OCI-LY3 (cell line): Measurements from ENCODE around the gene SLC7A6OS.

Source experiments
- H2AFZ ChIP-seq: fragments of 200-600, 300-600 bp; shearing (Covaris generic); 2 replicates; pipeline ENCODE4 v1.6.0; 2014; ENCODE audit warnings: antibody characterized with exemption, low read depth, low read length
- H3K27ac ChIP-seq: fragments of 200-600, 300-600 bp; sonication (generic); 2 replicates; pipeline ENCODE4 v1.5.1; 2014; ENCODE audit warnings: mild to moderate bottlenecking, low read length, moderate library complexity, mixed read lengths
- H3K27me3 ChIP-seq: fragments of 200-600, 300-600 bp; sonication (generic); 2 replicates; pipeline ENCODE4 v1.6.1; 2014; ENCODE audit warnings: low read depth, low read length, mixed read lengths
- H3K36me3 ChIP-seq: fragments of 200-600, 300-600 bp; sonication (generic); replicated peaks from 2 replicates; pipeline ENCODE3; 2014; ENCODE audit warnings: low read depth, low read length, mixed read lengths
- H3K4me1 ChIP-seq: fragments of 300-600, 200-600 bp; sonication (generic); 2 replicates; pipeline ENCODE4 v1.6.1; 2014; ENCODE audit warnings: low read length, mixed read lengths
- H3K4me2 ChIP-seq: fragments of 200-600, 300-600 bp; sonication (generic); 2 replicates; pipeline ENCODE4 v1.6.1; 2014; ENCODE audit warnings: low read length, mixed read lengths
- H3K4me3 ChIP-seq: fragments of 300-600, 200-600 bp; sonication (generic); 2 replicates; pipeline ENCODE4 v1.5.1; 2014; ENCODE audit warnings: antibody characterized with exemption, mild to moderate bottlenecking, low read length, moderate library complexity
- H3K79me2 ChIP-seq: fragments of 300-600, 200-600 bp; shearing (Covaris generic); 2 replicates; pipeline ENCODE4 v1.6.1; 2014; ENCODE audit warnings: mild to moderate bottlenecking, low read length, mixed read lengths
- H3K9ac ChIP-seq: fragments of 300-600, 200-600 bp; shearing (Covaris generic); 2 replicates; pipeline ENCODE4 v1.6.0; 2014; ENCODE audit warnings: mild to moderate bottlenecking, low read length, moderate library complexity
- H3K9me3 ChIP-seq: fragments of 200-600, 300-600 bp; shearing (Covaris generic); 2 replicates; pipeline ENCODE4 v1.6.1; 2014; ENCODE audit warnings: low read length, mixed read lengths; ENCODE audit not compliant: insufficient read depth
- H4K20me1 ChIP-seq: fragments of 200-600, 300-600 bp; sonication (generic); 2 replicates; pipeline ENCODE4 v1.6.1; 2016; ENCODE audit warnings: low read length, mixed read lengths; ENCODE audit not compliant: insufficient read depth
- EZH2phosphoT487 ChIP-seq: fragments of 200-600 bp; shearing (Covaris generic); IDR thresholded peaks from 2 replicates; pipeline ENCODE4 v1.6.1; 2018; ENCODE audit warnings: antibody characterized with exemption, mixed run types, low read depth
- TF ChIP-seq, protein P1 (sequence below): fragments of 200-600, 300-600 bp; sonication (generic); IDR thresholded peaks from 2 replicates; pipeline ENCODE4 v1.5.1; 2014; ENCODE audit warnings: antibody characterized with exemption, low read length, low read depth

Gene SLC7A6OS

DNA sequence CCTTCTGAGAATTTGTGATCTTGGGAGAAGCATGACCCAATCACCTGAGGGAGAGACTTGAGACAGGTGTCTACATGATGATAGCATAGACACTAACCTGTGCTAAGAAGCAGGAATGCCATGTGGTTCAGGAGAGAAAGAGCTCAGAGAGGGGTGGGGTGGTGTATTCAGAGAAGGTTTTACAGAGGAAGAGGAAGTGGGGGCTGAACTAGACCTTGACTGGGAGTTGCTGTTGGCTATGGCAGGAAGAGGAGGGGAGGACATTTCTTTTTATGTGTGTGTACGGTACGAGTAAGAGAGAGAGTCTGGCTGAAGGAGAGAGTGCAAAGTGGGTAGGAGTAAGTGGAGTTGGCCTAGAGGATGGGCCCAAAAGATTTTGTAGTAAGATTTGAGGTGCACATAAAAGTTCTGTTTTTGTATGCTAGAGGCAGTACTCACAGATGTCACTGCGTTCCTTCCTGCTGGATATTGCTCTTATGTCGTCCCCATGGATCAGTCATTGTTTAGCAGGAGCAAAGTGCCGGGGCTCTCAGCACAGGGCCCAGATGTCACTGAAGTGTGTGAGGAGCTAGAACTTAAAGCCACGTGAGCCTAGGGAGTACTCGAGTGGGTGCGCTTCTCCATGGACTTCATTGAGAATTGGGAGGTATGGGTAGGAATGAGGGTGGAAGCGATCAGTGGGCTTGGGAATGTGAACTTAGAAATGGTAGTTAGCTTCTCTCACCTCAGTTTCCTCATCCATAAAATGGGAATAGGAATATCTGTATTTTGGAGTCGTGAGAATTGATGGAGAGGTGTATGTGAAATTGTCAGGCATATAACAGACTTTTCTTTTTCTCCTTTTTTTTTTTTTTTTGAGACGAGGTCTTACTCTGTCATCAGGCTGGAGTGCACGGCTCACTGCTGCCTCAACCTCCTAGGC is 24.3 kb downstream of the SLC7A6OS start:
- Histone ChIP-seq H3K27me3 (no peaks in the 10 kb centered on the region), H3K27ac (no peak overlapping the region), H3K9ac (no peak overlapping the region), H4K20me1 (peaks cover 18% of the 10 kb centered on the region), H3K79me2 (peaks cover 25% of the 10 kb centered on the region), H3K4me1 (peaks cover 55% of the 10 kb centered on the region), H3K36me3 (peaks cover 39% of the 10 kb centered on the region), H2AFZ (no peak overlapping the region), H3K4me3 (no peak overlapping the region), H3K4me2 (peak overlapping the region; percentile 15), H3K9me3 (no peaks in the 10 kb centered on the region)
- TF ChIP-seq, protein P1, sequence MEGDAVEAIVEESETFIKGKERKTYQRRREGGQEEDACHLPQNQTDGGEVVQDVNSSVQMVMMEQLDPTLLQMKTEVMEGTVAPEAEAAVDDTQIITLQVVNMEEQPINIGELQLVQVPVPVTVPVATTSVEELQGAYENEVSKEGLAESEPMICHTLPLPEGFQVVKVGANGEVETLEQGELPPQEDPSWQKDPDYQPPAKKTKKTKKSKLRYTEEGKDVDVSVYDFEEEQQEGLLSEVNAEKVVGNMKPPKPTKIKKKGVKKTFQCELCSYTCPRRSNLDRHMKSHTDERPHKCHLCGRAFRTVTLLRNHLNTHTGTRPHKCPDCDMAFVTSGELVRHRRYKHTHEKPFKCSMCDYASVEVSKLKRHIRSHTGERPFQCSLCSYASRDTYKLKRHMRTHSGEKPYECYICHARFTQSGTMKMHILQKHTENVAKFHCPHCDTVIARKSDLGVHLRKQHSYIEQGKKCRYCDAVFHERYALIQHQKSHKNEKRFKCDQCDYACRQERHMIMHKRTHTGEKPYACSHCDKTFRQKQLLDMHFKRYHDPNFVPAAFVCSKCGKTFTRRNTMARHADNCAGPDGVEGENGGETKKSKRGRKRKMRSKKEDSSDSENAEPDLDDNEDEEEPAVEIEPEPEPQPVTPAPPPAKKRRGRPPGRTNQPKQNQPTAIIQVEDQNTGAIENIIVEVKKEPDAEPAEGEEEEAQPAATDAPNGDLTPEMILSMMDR, result no peak
- TF ChIP-seq EZH2phosphoT487, result no peak

DNA sequence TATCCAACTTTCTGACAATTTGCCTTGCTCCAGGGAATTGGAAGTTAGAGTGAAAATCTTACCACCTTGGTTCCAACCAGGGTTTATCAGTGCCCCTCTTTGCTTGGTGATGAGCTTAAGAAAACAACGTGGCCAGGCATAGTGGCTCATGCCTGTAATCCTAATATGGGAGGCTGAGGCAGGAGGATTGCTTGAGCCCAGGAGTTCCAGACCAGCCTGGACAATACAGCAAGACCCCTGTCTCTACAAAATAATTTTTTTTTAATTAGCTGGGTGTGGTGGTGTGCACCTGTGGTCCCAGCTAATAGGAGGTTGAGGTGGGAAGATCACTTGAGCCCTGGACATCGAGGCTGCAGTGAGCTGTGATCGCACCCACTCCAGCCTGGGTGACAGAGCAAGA is 25.1 kb downstream of the SLC7A6OS start:
- Histone ChIP-seq H3K4me3 (no peak overlapping the region), H4K20me1 (peaks cover 18% of the 10 kb centered on the region), H3K4me1 (peaks cover 55% of the 10 kb centered on the region), H3K79me2 (peaks cover 25% of the 10 kb centered on the region), H3K4me2 (peak overlapping the region; percentile 96), H3K9me3 (no peaks in the 10 kb centered on the region), H2AFZ (no peak overlapping the region), H3K27me3 (no peaks in the 10 kb centered on the region), H3K27ac (no peak overlapping the region), H3K9ac (no peak overlapping the region), H3K36me3 (peaks cover 31% of the 10 kb centered on the region)
- TF ChIP-seq, protein P1, result no peak
- no peak for TF ChIP-seq EZH2phosphoT487

DNA sequence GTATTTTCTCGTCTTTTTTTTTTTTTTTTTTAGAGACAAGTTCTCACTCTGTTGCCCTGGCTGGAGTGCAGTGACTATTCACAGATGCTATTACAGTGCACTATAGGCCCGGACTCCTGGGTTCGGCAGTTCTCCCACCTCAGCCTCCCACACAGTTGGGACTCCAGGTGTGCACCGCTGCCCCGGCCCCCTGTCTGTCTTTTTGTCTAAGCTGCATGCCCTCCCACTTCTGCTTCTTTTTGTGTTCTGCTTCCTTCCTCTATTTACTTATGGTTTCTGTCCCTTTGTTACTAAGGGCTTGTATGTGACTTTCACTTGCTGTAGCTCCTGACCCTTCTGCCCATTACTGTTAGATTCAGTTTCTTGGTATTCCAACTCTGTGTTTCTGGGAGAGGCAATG is 25.9 kb downstream of the SLC7A6OS start:
- TF ChIP-seq EZH2phosphoT487, result no peak
- TF ChIP-seq, protein P1, result no peak
- Histone ChIP-seq H3K27ac (peak overlapping the region; percentile 16; the same call in 1 of the 2 replicates), H3K9ac (no peak overlapping the region)

DNA sequence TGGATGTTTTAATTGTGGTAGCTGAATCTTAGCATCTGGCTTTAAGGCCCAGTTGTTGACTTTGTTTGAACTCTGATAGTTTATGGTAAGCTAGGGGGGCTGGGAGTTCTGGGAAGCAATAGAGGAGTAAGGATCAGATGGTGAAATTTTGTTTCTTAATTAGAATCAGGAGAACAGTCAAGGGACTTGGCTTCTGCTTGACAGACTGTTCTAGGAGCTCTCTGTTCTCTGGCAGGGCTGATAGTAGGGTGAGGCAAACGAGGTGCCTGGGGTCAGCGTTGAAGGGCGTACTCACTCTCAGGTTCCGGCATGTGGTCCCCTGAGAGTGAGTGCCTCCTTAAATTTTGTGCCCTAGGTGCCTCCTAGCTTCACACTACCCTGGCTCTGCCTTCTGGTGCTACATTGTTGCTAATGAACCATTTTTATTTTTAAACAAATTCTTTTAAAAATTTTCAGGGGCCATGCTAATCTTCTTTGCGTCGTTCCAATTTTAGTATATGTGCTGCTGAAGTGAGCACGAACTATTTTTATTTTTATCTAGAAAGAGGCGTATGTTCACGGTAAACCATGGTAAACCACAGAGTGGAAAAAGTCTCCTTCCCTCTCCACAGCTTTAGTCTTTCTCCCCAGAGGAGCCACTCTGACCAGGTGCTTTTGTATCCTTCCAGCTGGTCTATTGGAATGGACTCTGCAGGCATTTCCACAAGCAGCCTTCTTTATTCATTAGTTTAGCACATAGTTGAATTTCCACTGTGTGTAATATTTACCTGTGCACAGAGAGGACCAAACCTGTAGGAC is 26.7 kb downstream of the SLC7A6OS start:
- Histone ChIP-seq H3K4me1 (peaks cover 41% of the 10 kb centered on the region), H3K9ac (peak overlapping the region; percentile 47; the same call in 1 of the 2 replicates), H3K4me2 (peak overlapping the region; percentile 96), H4K20me1 (peaks cover 18% of the 10 kb centered on the region), H3K27ac (peak overlapping the region; percentile 71), H3K36me3 (peaks cover 33% of the 10 kb centered on the region), H2AFZ (no peak overlapping the region), H3K4me3 (peak overlapping the region; percentile 64), H3K9me3 (no peaks in the 10 kb centered on the region), H3K27me3 (no peaks in the 10 kb centered on the region), H3K79me2 (peaks cover 25% of the 10 kb centered on the region)
- no peak for TF ChIP-seq EZH2phosphoT487
- TF ChIP-seq, protein P1, result no peak

More for the DNA sequence above, 25.9 kb downstream of the SLC7A6OS start:
- H3K36me3 ChIP-seq, result peaks cover 30% of the 10 kb centered on the region
- no peak overlapping the region for H2AFZ ChIP-seq
- H4K20me1 ChIP-seq, result peaks cover 18% of the 10 kb centered on the region
- peaks cover 50% of the 10 kb centered on the region for H3K4me1 ChIP-seq
- peak overlapping the region; percentile 64; the same call in 1 of the 2 replicates for H3K4me3 ChIP-seq
- no peaks in the 10 kb centered on the region for H3K9me3 ChIP-seq
- H3K4me2 ChIP-seq, result peak overlapping the region; percentile 96
- H3K27me3 ChIP-seq, result no peaks in the 10 kb centered on the region
- peaks cover 25% of the 10 kb centered on the region for H3K79me2 ChIP-seq
